ENCODE results near the gene SATB2.

Gene SATB2

GRCh38 chr2:199468561-199469513 lies 11.1 kb upstream of the SATB2 start:
- H3K27me3 ChIP-seq (ENCODE audit: insufficient read depth, low read length, poor library complexity) = peaks cover 9% of the 10 kb centered on the region
- no peaks in the 10 kb centered on the region for H3K9me3 ChIP-seq (ENCODE audit: insufficient read depth, low read length, severe bottlenecking)
- no peak overlapping the region for H3K27ac ChIP-seq (ENCODE audit: low read length)
- H3K4me2 ChIP-seq (ENCODE audit: insufficient read depth, low read length) = no peak overlapping the region
- no peaks in the 10 kb centered on the region for H3K4me1 ChIP-seq (ENCODE audit: insufficient read depth, low read length)
- ATAC-seq (ENCODE audit: insufficient read depth, low read depth) = no peak
- no peaks in the 10 kb centered on the region for H4K20me1 ChIP-seq (ENCODE audit: insufficient read depth, low read length)
- no peak for DNase-seq
- H2AFZ ChIP-seq (ENCODE audit: low read depth, low read length) = no peak overlapping the region
- no peaks in the 10 kb centered on the region for H3K79me2 ChIP-seq (ENCODE audit: insufficient read depth, low read length)
- no peaks in the 10 kb centered on the region for H3K36me3 ChIP-seq (ENCODE audit: insufficient read depth, low read length)
- TF ChIP-seq EZH2 (IDR thresholded peaks at IDR 0.05; ENCODE audit: borderline replicate concordance, low read depth, low read length, severe bottlenecking) = no peak
- TF ChIP-seq, protein P1, sequence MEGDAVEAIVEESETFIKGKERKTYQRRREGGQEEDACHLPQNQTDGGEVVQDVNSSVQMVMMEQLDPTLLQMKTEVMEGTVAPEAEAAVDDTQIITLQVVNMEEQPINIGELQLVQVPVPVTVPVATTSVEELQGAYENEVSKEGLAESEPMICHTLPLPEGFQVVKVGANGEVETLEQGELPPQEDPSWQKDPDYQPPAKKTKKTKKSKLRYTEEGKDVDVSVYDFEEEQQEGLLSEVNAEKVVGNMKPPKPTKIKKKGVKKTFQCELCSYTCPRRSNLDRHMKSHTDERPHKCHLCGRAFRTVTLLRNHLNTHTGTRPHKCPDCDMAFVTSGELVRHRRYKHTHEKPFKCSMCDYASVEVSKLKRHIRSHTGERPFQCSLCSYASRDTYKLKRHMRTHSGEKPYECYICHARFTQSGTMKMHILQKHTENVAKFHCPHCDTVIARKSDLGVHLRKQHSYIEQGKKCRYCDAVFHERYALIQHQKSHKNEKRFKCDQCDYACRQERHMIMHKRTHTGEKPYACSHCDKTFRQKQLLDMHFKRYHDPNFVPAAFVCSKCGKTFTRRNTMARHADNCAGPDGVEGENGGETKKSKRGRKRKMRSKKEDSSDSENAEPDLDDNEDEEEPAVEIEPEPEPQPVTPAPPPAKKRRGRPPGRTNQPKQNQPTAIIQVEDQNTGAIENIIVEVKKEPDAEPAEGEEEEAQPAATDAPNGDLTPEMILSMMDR (IDR thresholded peaks at IDR 0.05; ENCODE audit: borderline replicate concordance, extremely low read depth, low read length, poor library complexity, severe bottlenecking) = no peak
- H3K9ac ChIP-seq (ENCODE audit: low read depth, low read length) = no peak overlapping the region
- H3K4me3 ChIP-seq (ENCODE audit: low read depth in 1 of 2, low read length in 2 of 2) = no peak overlapping the region

DNA sequence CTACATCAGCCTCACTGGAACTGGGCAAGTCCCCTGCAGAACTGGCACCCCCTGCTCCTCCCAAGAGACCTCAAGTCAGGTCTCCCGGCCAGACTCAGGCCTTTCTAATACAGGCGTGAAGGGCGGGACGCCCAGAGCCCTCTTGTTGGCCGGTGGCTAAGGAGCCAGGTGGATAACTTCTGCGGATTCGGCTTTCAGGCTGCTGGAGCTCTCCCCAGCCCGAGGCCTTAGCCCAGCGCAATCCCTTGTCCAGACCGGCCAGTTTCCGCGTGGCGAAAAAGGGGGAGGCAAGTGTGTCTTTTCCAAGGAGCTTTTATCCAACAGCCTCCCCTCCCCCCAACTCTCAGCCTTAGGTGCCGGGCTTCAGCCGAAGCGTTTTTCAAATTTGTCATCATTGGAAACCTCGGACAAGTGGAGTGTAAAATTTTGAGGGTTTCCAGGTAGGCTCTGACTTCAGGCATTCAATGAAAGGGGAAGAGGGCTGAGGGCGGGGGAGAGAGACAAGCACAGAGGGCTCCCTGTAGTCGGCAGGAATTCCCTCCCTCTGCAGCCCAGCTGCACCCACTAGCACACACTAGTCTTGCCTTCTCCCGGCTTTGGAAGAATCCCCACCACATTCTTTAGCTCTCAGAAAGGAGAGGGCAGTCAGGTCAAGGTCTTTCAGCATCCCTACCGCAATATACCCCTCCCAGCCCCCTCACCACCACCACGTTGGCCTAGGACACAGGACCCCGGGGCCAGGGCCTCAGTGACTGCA lies 9.5 kb upstream of the SATB2 start:
- no peaks in the 10 kb centered on the region for H3K4me1 ChIP-seq (ENCODE audit: insufficient read depth, low read length)
- H3K79me2 ChIP-seq (ENCODE audit: insufficient read depth, low read length) = no peaks in the 10 kb centered on the region
- no peaks in the 10 kb centered on the region for H4K20me1 ChIP-seq (ENCODE audit: insufficient read depth, low read length)
- H3K27me3 ChIP-seq (ENCODE audit: insufficient read depth, low read length, poor library complexity) = peaks cover 9% of the 10 kb centered on the region
- H2AFZ ChIP-seq (ENCODE audit: low read depth, low read length) = no peak overlapping the region
- H3K4me2 ChIP-seq (ENCODE audit: insufficient read depth, low read length) = no peak overlapping the region
- H3K27ac ChIP-seq (ENCODE audit: low read length) = no peak overlapping the region
- no peak overlapping the region for H3K9ac ChIP-seq (ENCODE audit: low read depth, low read length)
- no peaks in the 10 kb centered on the region for H3K9me3 ChIP-seq (ENCODE audit: insufficient read depth, low read length, severe bottlenecking)
- no peak for TF ChIP-seq EZH2 (IDR thresholded peaks at IDR 0.05; ENCODE audit: borderline replicate concordance, low read depth, low read length, severe bottlenecking)
- TF ChIP-seq, protein P1 (IDR thresholded peaks at IDR 0.05; ENCODE audit: borderline replicate concordance, extremely low read depth, low read length, poor library complexity, severe bottlenecking) = no peak
- ATAC-seq (ENCODE audit: insufficient read depth, low read depth) = no peak
- no peak overlapping the region for H3K4me3 ChIP-seq (ENCODE audit: low read depth in 1 of 2, low read length in 2 of 2)
- DNase-seq = no peak
- no peaks in the 10 kb centered on the region for H3K36me3 ChIP-seq (ENCODE audit: insufficient read depth, low read length)

GRCh38 chr2:199466692-199467065 lies 8.9 kb upstream of the SATB2 start:
- no peak for ATAC-seq (ENCODE audit: insufficient read depth, low read depth)
- Histone ChIP-seq H4K20me1 (ENCODE audit: insufficient read depth, low read length) (no peaks in the 10 kb centered on the region), H3K27me3 (ENCODE audit: insufficient read depth, low read length, poor library complexity) (peaks cover 9% of the 10 kb centered on the region)

More at GRCh38 chr2:199466692-199467065, 8.9 kb upstream of the SATB2 start:
- no peak for TF ChIP-seq EZH2 (IDR thresholded peaks at IDR 0.05; ENCODE audit: borderline replicate concordance, low read depth, low read length, severe bottlenecking)
- TF ChIP-seq, protein P1 (IDR thresholded peaks at IDR 0.05; ENCODE audit: borderline replicate concordance, extremely low read depth, low read length, poor library complexity, severe bottlenecking) = no peak
- Histone ChIP-seq H3K4me2 (ENCODE audit: insufficient read depth, low read length) (no peak overlapping the region), H3K4me1 (ENCODE audit: insufficient read depth, low read length) (no peaks in the 10 kb centered on the region), H3K4me3 (ENCODE audit: low read depth in 1 of 2, low read length in 2 of 2) (no peak overlapping the region), H2AFZ (ENCODE audit: low read depth, low read length) (no peak overlapping the region), H3K27ac (ENCODE audit: low read length) (no peak overlapping the region), H3K79me2 (ENCODE audit: insufficient read depth, low read length) (no peaks in the 10 kb centered on the region), H3K36me3 (ENCODE audit: insufficient read depth, low read length) (no peaks in the 10 kb centered on the region), H3K9ac (ENCODE audit: low read depth, low read length) (no peak overlapping the region), H3K9me3 (ENCODE audit: insufficient read depth, low read length, severe bottlenecking) (no peaks in the 10 kb centered on the region)
- DNase-seq = no peak
